T1000 (cell line): Measurements from ENCODE around the gene PARP16.
"Not testable (repeated sequence)": the region's sequence is repeated elsewhere in the genome, so short reads cannot be mapped to it uniquely, and the experiment has no call there.

Source experiments
- DNase-seq: peaks from one replicate; lab custom pipeline; 2025; ENCODE audit warnings: mixed read lengths; lab: John Stamatoyannopoulos, UW

The PARP16 gene

GRCh38 chr15:65275728-65276126 is 11.0 kb downstream of the PARP16 start:
- no peak for DNase-seq

- DNase-seq: no peak
Measured at GRCh38 chr15:65275104-65275727, 11.5 kb downstream of the PARP16 start.

GRCh38 chr15:65270811-65271545 is 15.7 kb downstream of the PARP16 start:
- DNase-seq: not testable (repeated sequence)

- no peak for DNase-seq
Measured at GRCh38 chr15:65268411-65268810, 18.3 kb downstream of the PARP16 start.

GRCh38 chr15:65266469-65266868 is 20.2 kb downstream of the PARP16 start:
- DNase-seq: no peak

- no peak for DNase-seq
Measured at GRCh38 chr15:65264863-65265430, 21.7 kb downstream of the PARP16 start.

- DNase-seq: no peak
Measured at GRCh38 chr15:65263313-65263712, 23.4 kb downstream of the PARP16 start.

- DNase-seq: no peak
Measured at GRCh38 chr15:65260968-65261367, 25.7 kb downstream of the PARP16 start.

GRCh38 chr15:65259367-65259797 is 27.3 kb downstream of the PARP16 start:
- no peak for DNase-seq

- DNase-seq: no peak
Measured at GRCh38 chr15:65258375-65259262, 28.1 kb downstream of the PARP16 start.

- no peak for DNase-seq
Measured at GRCh38 chr15:65255486-65256140, 31.1 kb downstream of the PARP16 start.

- DNase-seq: no peak
Measured at GRCh38 chr15:65254758-65255157, 31.9 kb downstream of the PARP16 start.

- no peak for DNase-seq
Measured at GRCh38 chr15:65254356-65254755, 32.3 kb downstream of the PARP16 start.

GRCh38 chr15:65249641-65250040 is 37.0 kb downstream of the PARP16 start:
- no peak for DNase-seq

- no peak for DNase-seq
Measured at GRCh38 chr15:65248511-65249255, 38.0 kb downstream of the PARP16 start.

GRCh38 chr15:65246939-65247338 is 39.7 kb downstream of the PARP16 start:
- no peak for DNase-seq

- DNase-seq: no peak
Measured at GRCh38 chr15:65246026-65246714, 40.5 kb downstream of the PARP16 start.

- no peak for DNase-seq
Measured at GRCh38 chr15:65245096-65245856, 41.4 kb downstream of the PARP16 start.

GRCh38 chr15:65244638-65245037 is 42.0 kb downstream of the PARP16 start:
- no peak for DNase-seq

GRCh38 chr15:65236443-65236842 is 50.2 kb downstream of the PARP16 start:
- DNase-seq: not testable (repeated sequence)
